IMR-90 (cell line): Measurements from ENCODE around the gene OTUB2. TPM values are rescaled to one million over a fixed set of nuclear protein-coding genes. Genes with fewer than 3 reads are reported as not detected.

Experiments used
- ATAC-seq: fragments of 200-7000 bp; cut with Tn5 transposase; 2 replicates; pipeline ENCODE4 v1.9.1; 2020; ENCODE audit warnings: low read depth, mild to moderate bottlenecking, moderate library complexity
- BruUV-seq: library from RNA; stranded (reverse); fragments of 400-500 nt; replicated peaks from 2 replicates; lab custom pipeline; 2021; lab: Mats Ljungman, UMichigan
- CTCF ChIA-PET: fragments of 300-600 bp; formaldehyde crosslinking; extraction: SDS; loops from one replicate; lab custom pipeline; 2021; ENCODE audit warnings: antibody characterized with exemption; lab: Yijun Ruan, JAX
- POLR2A ChIA-PET: fragments of 300-600 bp; sonication (Branson Sonifier 250); formaldehyde crosslinking; loops from one replicate; lab custom pipeline; 2022; ENCODE audit warnings: antibody characterized with exemption; ENCODE audit not compliant: unreplicated experiment; lab: Charles Lee
- DNase-seq: peaks from one replicate; pipeline ENCODE4 v3.0.0; 2013
- H2AFZ ChIP-seq: replicated peaks from 2 replicates; pipeline ENCODE3; 2013; ENCODE audit warnings: low read length, mild to moderate bottlenecking; ENCODE audit not compliant: poor library complexity
- H2AK5ac ChIP-seq: 2 replicates; pipeline ENCODE4 v1.6.1; 2013; ENCODE audit warnings: low read depth, low read length, inconsistent platforms
- H2AK9ac ChIP-seq: replicated peaks from 2 replicates; pipeline ENCODE3; 2013; ENCODE audit warnings: mild to moderate bottlenecking, low read depth, low read length, moderate library complexity; ENCODE audit not compliant: poor library complexity
- H2BK120ac ChIP-seq: 2 replicates; pipeline ENCODE4 v1.6.1; 2013; ENCODE audit warnings: low read depth, low read length, inconsistent platforms
- H2BK15ac ChIP-seq: 3 replicates; pipeline ENCODE4 v1.6.1; 2013; ENCODE audit warnings: low read depth, low read length, inconsistent platforms
- H2BK20ac ChIP-seq: 2 replicates; pipeline ENCODE4 v1.6.1; 2013; ENCODE audit warnings: low read depth, mild to moderate bottlenecking, inconsistent platforms, low read length, moderate library complexity
- H2BK5ac ChIP-seq: 2 replicates; pipeline ENCODE4 v1.6.1; 2013; ENCODE audit warnings: mild to moderate bottlenecking, low read depth, low read length, inconsistent platforms; ENCODE audit not compliant: poor library complexity, severe bottlenecking
- H3K14ac ChIP-seq: replicated peaks from 2 replicates; pipeline ENCODE4 v1.6.1; 2013; ENCODE audit warnings: low read depth, low read length, inconsistent platforms
- H3K18ac ChIP-seq: 2 replicates; pipeline ENCODE4 v1.6.1; 2013; ENCODE audit warnings: low read depth, low read length, control low read depth
- H3K23ac ChIP-seq: 2 replicates; pipeline ENCODE4 v1.6.1; 2013; ENCODE audit warnings: low read depth, low read length, inconsistent platforms
- H3K27ac ChIP-seq: 2 replicates; pipeline ENCODE4 v1.5.1; 2013; ENCODE audit warnings: mild to moderate bottlenecking, control low read depth, low read length; ENCODE audit not compliant: insufficient read depth
- H3K27me3 ChIP-seq: 2 replicates; pipeline ENCODE4 v1.6.1; 2013; ENCODE audit warnings: low read length; ENCODE audit not compliant: control insufficient read depth, insufficient read depth
- H3K36me3 ChIP-seq: 2 replicates; pipeline ENCODE4 v1.6.1; 2013; ENCODE audit warnings: low read length, mixed read lengths; ENCODE audit not compliant: control insufficient read depth, insufficient read depth
- H3K4ac ChIP-seq: 2 replicates; pipeline ENCODE4 v1.6.1; 2013; ENCODE audit warnings: low read depth, low read length, inconsistent platforms
- H3K4me1 ChIP-seq: 2 replicates; pipeline ENCODE4 v1.6.1; 2013; ENCODE audit warnings: low read length, mixed read lengths; ENCODE audit not compliant: control insufficient read depth, insufficient read depth
- H3K4me2 ChIP-seq: 2 replicates; pipeline ENCODE4 v1.6.1; 2013; ENCODE audit warnings: low read depth, mild to moderate bottlenecking, control low read depth, low read length, moderate library complexity
- H3K4me3 ChIP-seq: 2 replicates; pipeline ENCODE4 v1.5.1; 2013; ENCODE audit warnings: low read depth, mild to moderate bottlenecking, control low read depth, low read length, moderate library complexity; ENCODE audit not compliant: insufficient read depth
- H3K56ac ChIP-seq: 2 replicates; pipeline ENCODE4 v1.6.1; 2013; ENCODE audit warnings: low read length, inconsistent platforms; ENCODE audit not compliant: insufficient read depth; ENCODE audit errors: extremely low read depth
- H3K79me1 ChIP-seq, 2 experiments: 2 replicates each; pipeline ENCODE4 v1.6.1; 2013; ENCODE audit warnings: low read length in 2 of 2, inconsistent platforms in 1 of 2, low read depth in 1 of 2
- H3K9ac ChIP-seq: 2 replicates; pipeline ENCODE4 v1.6.1; 2013; ENCODE audit warnings: low read depth, low read length, control low read depth
- H3K9me1 ChIP-seq: 2 replicates; pipeline ENCODE4 v1.6.1; 2013; ENCODE audit warnings: low read length, inconsistent platforms; ENCODE audit not compliant: insufficient read depth
- H3K9me3 ChIP-seq: 2 replicates; pipeline ENCODE4 v1.6.1; 2013; ENCODE audit warnings: low read length; ENCODE audit not compliant: control insufficient read depth, insufficient read depth
- H4K20me1 ChIP-seq: 2 replicates; pipeline ENCODE4 v1.6.1; 2013; ENCODE audit warnings: low read length, inconsistent platforms; ENCODE audit not compliant: insufficient read depth
- H4K5ac ChIP-seq: 2 replicates; pipeline ENCODE4 v1.6.1; 2013; ENCODE audit warnings: mild to moderate bottlenecking, low read depth, low read length, control low read depth
- H4K8ac ChIP-seq, 2 experiments: 2 replicates each; pipeline ENCODE4 v1.6.1; 2013; ENCODE audit warnings: low read depth in 2 of 2, low read length in 2 of 2, control low read depth in 1 of 2, inconsistent platforms in 1 of 2
- H4K91ac ChIP-seq: 2 replicates; pipeline ENCODE4 v1.6.1; 2013; ENCODE audit warnings: low read depth, low read length, inconsistent platforms; ENCODE audit not compliant: insufficient read depth
- BHLHE40 ChIP-seq: fragments of 150-350 bp; IDR thresholded peaks from 2 replicates; pipeline ENCODE4 v1.6.1; 2016; ENCODE audit warnings: mild to moderate bottlenecking, low read depth, low read length
- CEBPB ChIP-seq: IDR thresholded peaks from 2 replicates; pipeline ENCODE4 v1.6.1; 2012; ENCODE audit warnings: low read depth, low read length, improper control_type of control experiment
- CHD1 ChIP-seq: IDR thresholded peaks from 2 replicates; pipeline ENCODE4 v1.6.1; 2012; ENCODE audit warnings: low read depth, low read length, improper control_type of control experiment
- FOS ChIP-seq: fragments of 150-350 bp; IDR thresholded peaks from 2 replicates; pipeline ENCODE4 v1.6.1; 2016; ENCODE audit warnings: low read depth, low read length
- MAFK ChIP-seq: IDR thresholded peaks from 2 replicates; pipeline ENCODE4 v1.6.1; 2012; ENCODE audit warnings: low read depth, low read length, improper control_type of control experiment
- MAZ ChIP-seq: IDR thresholded peaks from 2 replicates; pipeline ENCODE4 v1.6.1; 2012; ENCODE audit warnings: low read depth, mild to moderate bottlenecking, low read length, improper control_type of control experiment, moderate library complexity, borderline replicate concordance
- MXI1 ChIP-seq: IDR thresholded peaks from 2 replicates; pipeline ENCODE4 v1.6.1; 2012; ENCODE audit warnings: low read depth, mild to moderate bottlenecking, low read length, moderate library complexity, borderline replicate concordance
- NFE2L2 ChIP-seq: fragments of 150-350 bp; IDR thresholded peaks from 2 replicates; pipeline ENCODE4 v1.6.1; 2016; ENCODE audit warnings: low read depth, mild to moderate bottlenecking, low read length
- POLR2A ChIP-seq: IDR thresholded peaks from 2 replicates; pipeline ENCODE4 v1.6.1; 2012; ENCODE audit warnings: mild to moderate bottlenecking, low read depth, low read length
- RAD21 ChIP-seq: IDR thresholded peaks from 2 replicates; pipeline ENCODE4 v1.6.1; 2012; ENCODE audit warnings: low read length, improper control_type of control experiment
- RCOR1 ChIP-seq: IDR thresholded peaks from 2 replicates; pipeline ENCODE4 v1.6.1; 2012; ENCODE audit warnings: mild to moderate bottlenecking, low read length, improper control_type of control experiment; ENCODE audit not compliant: insufficient replicate concordance
- RFX5 ChIP-seq: IDR thresholded peaks from 2 replicates; pipeline ENCODE4 v1.8.0; 2012; ENCODE audit warnings: low read depth, mild to moderate bottlenecking, low read length, moderate library complexity
- SMC3 ChIP-seq: fragments of 150-350 bp; IDR thresholded peaks from 2 replicates; pipeline ENCODE4 v1.6.1; 2016; ENCODE audit warnings: low read depth, mild to moderate bottlenecking, antibody characterized with exemption, low read length, moderate library complexity
- USF2 ChIP-seq: fragments of 150-350 bp; IDR thresholded peaks from 2 replicates; pipeline ENCODE4 v1.6.1; 2017; ENCODE audit warnings: mild to moderate bottlenecking, antibody characterized with exemption, low read length, low read depth
- WGBS, 2 experiments: methylation state at CpG; one replicate each; pipeline versions ENCODE4 v1.1.5 to v1.1.7; 2013; ENCODE audit warnings: missing lambda C conversion rate in 2 of 2; ENCODE audit not compliant: insufficient read length in 1 of 2; ENCODE audit errors: extremely low coverage in 2 of 2; 5-methylcytosine and 5-hydroxymethylcytosine counted together
- dilution Hi-C: fragments of 300-500 bp; cut with HindIII; formaldehyde crosslinking; loops from one replicate; pipeline ENCODE4 v1.14.3; 2018; ENCODE audit warnings: low sequenced_read_pairs; ENCODE audit not compliant: unreplicated experiment
- in situ Hi-C: fragments of 300-500 bp; cut with MboI; formaldehyde crosslinking; loops from 3 replicates; pipeline ENCODE4 v1.14.3; 2019; ENCODE audit warnings: low sequenced_read_pairs, inconsistent platforms, mixed read lengths
- intact Hi-C: fragments of 100-400 bp; cut with micrococcal nuclease; formaldehyde crosslinking; loops from 2 replicates; pipeline ENCODE4 v1.10.0; 2022
- polyA plus RNA-seq, 3 experiments: library from polyadenylated mRNA; depleted of rRNA; stranded (reverse); fragments of >200 nt; gene quantifications; 2 replicates each; pipeline ENCODE4 v1.2.3, GENCODE V29; 2012; ENCODE audit warnings: low replicate concordance in 1 of 3
- total RNA-seq: library from RNA; depleted of rRNA; stranded (reverse); fragments of >200 nt; gene quantifications from 2 replicates; pipeline ENCODE4 v1.2.3, GENCODE V29; 2012
- TF ChIP-seq, protein P1 (sequence below): fragments of 150-350 bp; IDR thresholded peaks from 2 replicates; pipeline ENCODE4 v1.6.1; 2016; ENCODE audit warnings: low read depth, mild to moderate bottlenecking, low read length, moderate library complexity, borderline replicate concordance
- TF ChIP-seq, protein P2 (sequence below): conservative IDR thresholded peaks from 2 replicates; pipeline ENCODE4 v1.5.1; 2012; ENCODE audit warnings: mild to moderate bottlenecking, low read depth, low read length, improper control_type of control experiment

Gene OTUB2
- total and polyA plus RNA-seq, 2 of the 4 experiments (the other 2 are of a cell fraction): 1.1 to 2.5 TPM

DNA sequence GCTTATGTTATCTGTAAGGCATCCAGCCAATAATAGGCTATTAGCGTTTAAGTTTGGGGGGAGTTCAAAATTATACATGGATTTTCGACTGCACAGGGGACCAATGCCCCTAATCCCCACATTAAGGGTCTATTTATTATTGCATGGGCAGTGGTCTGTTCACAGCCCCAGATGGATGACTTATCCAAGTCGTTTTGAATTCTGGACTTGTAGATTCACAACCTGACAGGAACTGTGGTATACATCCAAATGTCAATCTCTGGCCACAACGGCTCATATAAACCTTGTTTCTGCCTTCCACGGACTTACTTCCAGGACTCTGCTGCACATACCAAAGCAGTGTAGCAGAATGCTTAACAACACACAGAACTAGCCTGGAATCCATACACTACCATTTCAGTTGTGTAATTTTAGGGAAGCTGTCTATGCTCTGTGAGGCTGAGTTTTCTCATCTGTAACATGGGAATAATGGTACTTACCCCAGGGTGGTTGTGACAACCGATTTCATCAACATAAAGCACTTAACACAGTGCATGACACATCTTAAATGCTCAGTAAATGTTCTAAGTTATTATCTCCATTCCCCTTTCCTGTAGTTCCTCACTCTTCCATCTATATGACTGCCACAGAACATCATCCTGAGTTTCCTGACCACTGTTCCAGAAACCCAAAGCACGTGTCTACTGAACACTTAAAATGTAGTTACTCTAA lies 51.1 kb downstream of the OTUB2 start:
- no peak overlapping the region for H2AK5ac ChIP-seq
- H4K5ac ChIP-seq: no peak overlapping the region
- H3K9me3 ChIP-seq: peaks cover 3% of the 10 kb centered on the region; the same call in 1 of the 2 replicates
- no TSS peak for BruUV-seq
- H3K9ac ChIP-seq: no peak overlapping the region
- no peak overlapping the region for H3K56ac ChIP-seq
- no peak overlapping the region for H4K91ac ChIP-seq
- dilution Hi-C loops (no loop called here), in situ Hi-C loops (no loop called here), intact Hi-C loops (no loop called here)
- ChIA-PET CTCF (no interaction called here), POLR2A (no interaction called here)
- ATAC-seq (no peak), DNase-seq (no peak)
- H3K36me3 ChIP-seq: peaks cover 15% of the 10 kb centered on the region
- no peak overlapping the region for H2BK120ac ChIP-seq
- no peak overlapping the region for H2AK9ac ChIP-seq
- H3K4me1 ChIP-seq: peaks cover 6% of the 10 kb centered on the region
- peak overlapping the region; percentile 68 for H3K4me2 ChIP-seq
- H3K9me1 ChIP-seq: peaks cover 6% of the 10 kb centered on the region
- H3K27me3 ChIP-seq: no peaks in the 10 kb centered on the region
- peaks cover 40% of the 10 kb centered on the region for H4K20me1 ChIP-seq
- H2BK15ac ChIP-seq: no peak overlapping the region
- no peak overlapping the region for H3K23ac ChIP-seq
- H4K8ac ChIP-seq: no peak overlapping the region
- TF ChIP-seq RAD21 (no peak), MXI1 (no peak), FOS (no peak), SMC3 (no peak), CHD1 (no peak), MAFK (no peak), POLR2A (no peak), USF2 (no peak), RFX5 (no peak), CEBPB (no peak), NFE2L2 (no peak), MAZ (no peak), RCOR1 (no peak), BHLHE40 (no peak)
- TF ChIP-seq, protein P1, sequence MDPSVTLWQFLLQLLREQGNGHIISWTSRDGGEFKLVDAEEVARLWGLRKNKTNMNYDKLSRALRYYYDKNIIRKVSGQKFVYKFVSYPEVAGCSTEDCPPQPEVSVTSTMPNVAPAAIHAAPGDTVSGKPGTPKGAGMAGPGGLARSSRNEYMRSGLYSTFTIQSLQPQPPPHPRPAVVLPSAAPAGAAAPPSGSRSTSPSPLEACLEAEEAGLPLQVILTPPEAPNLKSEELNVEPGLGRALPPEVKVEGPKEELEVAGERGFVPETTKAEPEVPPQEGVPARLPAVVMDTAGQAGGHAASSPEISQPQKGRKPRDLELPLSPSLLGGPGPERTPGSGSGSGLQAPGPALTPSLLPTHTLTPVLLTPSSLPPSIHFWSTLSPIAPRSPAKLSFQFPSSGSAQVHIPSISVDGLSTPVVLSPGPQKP: no peak
- TF ChIP-seq, protein P2, sequence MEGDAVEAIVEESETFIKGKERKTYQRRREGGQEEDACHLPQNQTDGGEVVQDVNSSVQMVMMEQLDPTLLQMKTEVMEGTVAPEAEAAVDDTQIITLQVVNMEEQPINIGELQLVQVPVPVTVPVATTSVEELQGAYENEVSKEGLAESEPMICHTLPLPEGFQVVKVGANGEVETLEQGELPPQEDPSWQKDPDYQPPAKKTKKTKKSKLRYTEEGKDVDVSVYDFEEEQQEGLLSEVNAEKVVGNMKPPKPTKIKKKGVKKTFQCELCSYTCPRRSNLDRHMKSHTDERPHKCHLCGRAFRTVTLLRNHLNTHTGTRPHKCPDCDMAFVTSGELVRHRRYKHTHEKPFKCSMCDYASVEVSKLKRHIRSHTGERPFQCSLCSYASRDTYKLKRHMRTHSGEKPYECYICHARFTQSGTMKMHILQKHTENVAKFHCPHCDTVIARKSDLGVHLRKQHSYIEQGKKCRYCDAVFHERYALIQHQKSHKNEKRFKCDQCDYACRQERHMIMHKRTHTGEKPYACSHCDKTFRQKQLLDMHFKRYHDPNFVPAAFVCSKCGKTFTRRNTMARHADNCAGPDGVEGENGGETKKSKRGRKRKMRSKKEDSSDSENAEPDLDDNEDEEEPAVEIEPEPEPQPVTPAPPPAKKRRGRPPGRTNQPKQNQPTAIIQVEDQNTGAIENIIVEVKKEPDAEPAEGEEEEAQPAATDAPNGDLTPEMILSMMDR: no peak
- no peak overlapping the region for H3K18ac ChIP-seq
- H2BK5ac ChIP-seq: no peak overlapping the region
- no peak overlapping the region for H3K4ac ChIP-seq
- H3K14ac ChIP-seq: no peak overlapping the region
- H3K27ac ChIP-seq: no peak overlapping the region
- peak overlapping the region; percentile 15; the same call in 1 of the 2 replicates for H3K4me3 ChIP-seq
- H2BK20ac ChIP-seq: no peak overlapping the region
- 75% methylated on average over 1 of the region's 7 CpGs; no CpG with 5 or more reads in 1 of the 2 experiments for WGBS, 2 experiments
- peaks cover 16 to 46% of the 10 kb centered on the region in 2 experiments for H3K79me1 ChIP-seq
- H2AFZ ChIP-seq: no peak overlapping the region
